HepG2 (cell line): Measurements from ENCODE around the gene SLC25A48. TPM values are rescaled to one million over a fixed set of nuclear protein-coding genes. Genes with fewer than 3 reads are reported as not detected.

ENCODE experiments used
- ADNP ChIP-seq: sonication (generic); formaldehyde crosslinking; IDR thresholded peaks from 2 replicates; pipeline ENCODE4 v1.4.0; 2020; ENCODE audit warnings: missing genetic modification reagents
- AGO1 ChIP-seq: fragments of 200-400 bp; formaldehyde crosslinking; IDR thresholded peaks from 2 replicates; pipeline ENCODE4 v1.6.1; 2017; ENCODE audit warnings: mild to moderate bottlenecking, low read depth, low read length, moderate library complexity; ENCODE audit not compliant: poor library complexity, severe bottlenecking
- DMAP1 ChIP-seq: IDR thresholded peaks from 2 replicates; pipeline ENCODE4 v1.6.1; 2016
- HDAC2 ChIP-seq: sonication (generic); formaldehyde crosslinking; IDR thresholded peaks from 2 replicates; pipeline ENCODE4 v1.4.0; 2020; ENCODE audit warnings: missing genetic modification reagents
- KLF6 ChIP-seq: IDR thresholded peaks from 2 replicates; pipeline ENCODE4 v1.8.0; 2016; ENCODE audit warnings: missing biosample characterization, missing genetic modification reagents
- RARA ChIP-seq: IDR thresholded peaks from 2 replicates; pipeline ENCODE4 v1.6.1; 2016; ENCODE audit warnings: missing genetic modification reagents, missing compliant biosample characterization
- SMARCC2 ChIP-seq: fragments of 450-650 bp; IDR thresholded peaks from 2 replicates; pipeline ENCODE4 v1.6.1; 2017; ENCODE audit warnings: antibody characterized with exemption, mild to moderate bottlenecking
- SOX13 ChIP-seq, 3 experiments: fragments of 450-650 bp in 1 of 3; sonication (generic) in 1 of 3; formaldehyde crosslinking in 1 of 3; IDR thresholded peaks in 2 of 3; conservative IDR thresholded peaks in 1 of 3; 2 replicates each; pipeline versions ENCODE4 v1.5.0 to v1.6.1; 2016 to 2020; ENCODE audit warnings: antibody characterized with exemption in 1 of 3, mild to moderate bottlenecking in 1 of 3, missing compliant biosample characterization in 1 of 3, missing genetic modification reagents in 1 of 3, moderate library complexity in 1 of 3
- STAT6 ChIP-seq: sonication (generic); formaldehyde crosslinking; IDR thresholded peaks from 2 replicates; pipeline ENCODE4 v1.4.0; 2020; ENCODE audit warnings: missing genetic modification reagents, mild to moderate bottlenecking, borderline replicate concordance
- THAP9 ChIP-seq: sonication (generic); formaldehyde crosslinking; IDR thresholded peaks from 2 replicates; pipeline ENCODE4; 2020; ENCODE audit warnings: missing genetic modification reagents, mild to moderate bottlenecking, borderline replicate concordance
- THYN1 ChIP-seq: sonication (generic); formaldehyde crosslinking; IDR thresholded peaks from 2 replicates; pipeline ENCODE4 v1.8.1; 2023; ENCODE audit warnings: low read depth, mild to moderate bottlenecking, moderate library complexity, missing genetic modification reagents, borderline replicate concordance
- YEATS2 ChIP-seq: sonication (generic); formaldehyde crosslinking; IDR thresholded peaks from 2 replicates; pipeline ENCODE4 v1.4.0; 2020; ENCODE audit warnings: missing genetic modification reagents, borderline replicate concordance
- ZMYM3 ChIP-seq: sonication (generic); formaldehyde crosslinking; IDR thresholded peaks from 2 replicates; pipeline ENCODE4 v1.5.1; 2020; ENCODE audit warnings: mild to moderate bottlenecking, missing genetic modification reagents
- ZNF264 ChIP-seq: sonication (generic); formaldehyde crosslinking; IDR thresholded peaks from 2 replicates; pipeline ENCODE4 v1.4.0; 2020; ENCODE audit warnings: missing genetic modification reagents
- ZNF564 ChIP-seq: sonication (generic); formaldehyde crosslinking; IDR thresholded peaks from 2 replicates; pipeline ENCODE4 v1.8.1; 2023; ENCODE audit warnings: mild to moderate bottlenecking, missing genetic modification reagents
- ZNF629 ChIP-seq: sonication (generic); formaldehyde crosslinking; conservative IDR thresholded peaks from 2 replicates; pipeline ENCODE4 v1.5.0; 2020; ENCODE audit warnings: missing genetic modification reagents
- ZNF652 ChIP-seq: IDR thresholded peaks from 2 replicates; pipeline ENCODE4 v1.6.1; 2016; ENCODE audit warnings: low read depth, borderline replicate concordance
- ZNF83 ChIP-seq: sonication (generic); formaldehyde crosslinking; IDR thresholded peaks from 2 replicates; pipeline ENCODE4 v1.4.0; 2020; ENCODE audit warnings: missing genetic modification reagents, mild to moderate bottlenecking, borderline replicate concordance
- polyA plus RNA-seq, 8 experiments: library from polyadenylated mRNA; depleted of rRNA in 3 of 8; stranded (reverse) in 7 of 8; unstranded in 1 of 8; fragments of >200 nt; fragmentation: Illumina TruSeq in 4 of 8; extraction: Trizol in 4 of 8; gene quantifications; 2 replicates each; pipeline versions ENCODE4 v1.2.1 to v1.2.3, GENCODE V29; 2011 to 2016; ENCODE audit warnings: low read depth in 4 of 8, missing spikeins in 1 of 8, mixed read lengths in 1 of 8; ENCODE audit not compliant: insufficient read depth in 1 of 8
- total RNA-seq, 5 experiments: library from RNA; depleted of rRNA; stranded (reverse); fragments of >200 nt; fragmentation: Illumina TruSeq; extraction: Trizol; gene quantifications; 2 replicates each; pipeline ENCODE4 v1.2.3, GENCODE V29; 2016; ENCODE audit warnings: low read depth in 1 of 5
- TF ChIP-seq, protein P1 (sequence below): sonication (generic); formaldehyde crosslinking; IDR thresholded peaks from 2 replicates; pipeline ENCODE4 v1.5.0; 2020; ENCODE audit warnings: missing genetic modification reagents
- TF ChIP-seq, protein P2 (sequence below): sonication (generic); formaldehyde crosslinking; IDR thresholded peaks from 2 replicates; pipeline ENCODE4 v1.4.0; 2020; ENCODE audit warnings: missing genetic modification reagents

SLC25A48 gene
- total and polyA plus RNA-seq, 2 of the 13 experiments (the other 11 are each of a cell fraction or from before 2014, with no cell fraction given) = 0.17 to 4.5 TPM

- peak; percentile 83 for TF ChIP-seq KLF6 (CRISPR knock-in tag)
- no peak for TF ChIP-seq THYN1 (CRISPR knock-in tag)
- TF ChIP-seq ZNF564 (CRISPR knock-in tag) = peak; percentile 74; the same call in 1 of the 2 replicates
- TF ChIP-seq, protein P1, sequence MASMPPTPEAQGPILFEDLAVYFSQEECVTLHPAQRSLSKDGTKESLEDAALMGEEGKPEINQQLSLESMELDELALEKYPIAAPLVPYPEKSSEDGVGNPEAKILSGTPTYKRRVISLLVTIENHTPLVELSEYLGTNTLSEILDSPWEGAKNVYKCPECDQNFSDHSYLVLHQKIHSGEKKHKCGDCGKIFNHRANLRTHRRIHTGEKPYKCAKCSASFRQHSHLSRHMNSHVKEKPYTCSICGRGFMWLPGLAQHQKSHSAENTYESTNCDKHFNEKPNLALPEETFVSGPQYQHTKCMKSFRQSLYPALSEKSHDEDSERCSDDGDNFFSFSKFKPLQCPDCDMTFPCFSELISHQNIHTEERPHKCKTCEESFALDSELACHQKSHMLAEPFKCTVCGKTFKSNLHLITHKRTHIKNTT = no peak
- TF ChIP-seq HDAC2 (CRISPR knock-in tag) = no peak
- no peak; the same call in 1 of the 2 replicates for TF ChIP-seq THAP9 (CRISPR knock-in tag)
- TF ChIP-seq ADNP (CRISPR knock-in tag) = no peak
- TF ChIP-seq STAT6 (CRISPR knock-in tag) = no peak
- no peak for TF ChIP-seq DMAP1 (CRISPR knock-in tag)
- TF ChIP-seq ZNF264 (CRISPR knock-in tag) = no peak; the same call in 1 of the 2 replicates
- TF ChIP-seq ZNF629 (CRISPR knock-in tag) = no peak
- no peak for TF ChIP-seq SMARCC2
- TF ChIP-seq ZNF652 (CRISPR knock-in tag) = no peak
- no peak for TF ChIP-seq AGO1
- TF ChIP-seq, protein P2, sequence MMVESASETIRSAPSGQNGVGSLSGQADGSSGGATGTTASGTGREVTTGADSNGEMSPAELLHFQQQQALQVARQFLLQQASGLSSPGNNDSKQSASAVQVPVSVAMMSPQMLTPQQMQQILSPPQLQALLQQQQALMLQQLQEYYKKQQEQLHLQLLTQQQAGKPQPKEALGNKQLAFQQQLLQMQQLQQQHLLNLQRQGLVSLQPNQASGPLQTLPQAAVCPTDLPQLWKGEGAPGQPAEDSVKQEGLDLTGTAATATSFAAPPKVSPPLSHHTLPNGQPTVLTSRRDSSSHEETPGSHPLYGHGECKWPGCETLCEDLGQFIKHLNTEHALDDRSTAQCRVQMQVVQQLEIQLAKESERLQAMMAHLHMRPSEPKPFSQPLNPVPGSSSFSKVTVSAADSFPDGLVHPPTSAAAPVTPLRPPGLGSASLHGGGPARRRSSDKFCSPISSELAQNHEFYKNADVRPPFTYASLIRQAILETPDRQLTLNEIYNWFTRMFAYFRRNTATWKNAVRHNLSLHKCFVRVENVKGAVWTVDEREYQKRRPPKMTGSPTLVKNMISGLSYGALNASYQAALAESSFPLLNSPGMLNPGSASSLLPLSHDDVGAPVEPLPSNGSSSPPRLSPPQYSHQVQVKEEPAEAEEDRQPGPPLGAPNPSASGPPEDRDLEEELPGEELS = no peak
- no peak for TF ChIP-seq RARA
- no peak for TF ChIP-seq YEATS2 (CRISPR knock-in tag)
- TF ChIP-seq ZNF83 (CRISPR knock-in tag) = 0 out of 2 replicates have a peak, but pooled peaks have one; percentile 45
- TF ChIP-seq SOX13 (IDR thresholded peaks at IDR 0.05) = no peak
- TF ChIP-seq SOX13 (CRISPR knock-in tag; conservative IDR thresholded peaks at IDR 0.05 in 1 of 2, IDR thresholded peaks at IDR 0.05 in 1 of 2) = no peak; a peak in 1 of 4 replicates
- TF ChIP-seq ZMYM3 (CRISPR knock-in tag) = peak; percentile 35; the same call in 1 of the 2 replicates
Observed at GRCh38 chr5:135930029-135930948, 95.8 kb downstream of the SLC25A48 start (continued).
